PC-9 (cell line): ENCODE data around the gene MED27. TPM values are rescaled to one million over a fixed set of nuclear protein-coding genes. Genes with fewer than 3 reads are reported as not detected.

Experiments
- BruUV-seq: library from RNA; stranded (reverse); fragments of 400-500 nt; replicated peaks from 2 replicates; lab custom pipeline; 2021; lab: Mats Ljungman, UMichigan
- CTCF ChIA-PET: fragments of 300-600 bp; sonication (Branson Sonifier 250); formaldehyde crosslinking; loops from one replicate; lab custom pipeline; 2022; ENCODE audit warnings: antibody characterized with exemption; lab: Charles Lee
- POLR2A ChIA-PET: fragments of 300-600 bp; sonication (Branson Sonifier 250); formaldehyde crosslinking; loops from one replicate; lab custom pipeline; 2022; ENCODE audit warnings: antibody characterized with exemption; ENCODE audit not compliant: unreplicated experiment; lab: Charles Lee
- DNase-seq, 2 experiments: peaks; one replicate each; pipeline versions ENCODE4 v3.0.0 to v3.0.0-alpha.2; 2015 to 2022; ENCODE audit warnings: mixed read lengths in 1 of 2
- H2AFZ ChIP-seq: fragments of 200-600 bp; sonication (generic); 2 replicates; pipeline ENCODE4 v1.8.1; 2017; ENCODE audit warnings: antibody characterized with exemption
- H3F3A ChIP-seq: fragments of 200-600 bp; sonication (generic); 2 replicates; pipeline ENCODE4 v1.8.1; 2017; ENCODE audit warnings: antibody characterized with exemption, mild to moderate bottlenecking, low read depth; ENCODE audit not compliant: insufficient read depth
- H3K27ac ChIP-seq: fragments of 200-600 bp; sonication (generic); 2 replicates; pipeline ENCODE4 v1.6.1; 2016; ENCODE audit warnings: mixed run types
- H3K27me3 ChIP-seq: fragments of 200-600 bp; sonication (generic); 2 replicates; pipeline ENCODE4 v1.6.1; 2016; ENCODE audit warnings: low read depth, mixed run types; ENCODE audit not compliant: insufficient read depth
- H3K36me3 ChIP-seq: fragments of 200-600 bp; sonication (generic); 2 replicates; pipeline ENCODE4 v1.6.1; 2016; ENCODE audit warnings: low read depth, mixed run types
- H3K4me1 ChIP-seq: fragments of 200-600 bp; sonication (generic); replicated peaks from 2 replicates; pipeline ENCODE4 v1.6.1; 2016; ENCODE audit warnings: mixed run types; ENCODE audit not compliant: insufficient read depth
- H3K4me2 ChIP-seq: fragments of 200-600 bp; sonication (generic); 2 replicates; pipeline ENCODE4 v1.6.1; 2017; ENCODE audit warnings: mixed run types
- H3K4me3 ChIP-seq: fragments of 200-600 bp; sonication (generic); 2 replicates; pipeline ENCODE4 v1.6.1; 2016; ENCODE audit warnings: mixed run types
- H3K79me2 ChIP-seq: fragments of 200-600 bp; sonication (generic); 2 replicates; pipeline ENCODE4 v1.6.1; 2017; ENCODE audit warnings: low read depth, mixed run types
- H3K9me2 ChIP-seq: fragments of 200-600 bp; sonication (generic); 2 replicates; pipeline ENCODE4 v1.8.1; 2017; ENCODE audit warnings: mild to moderate bottlenecking; ENCODE audit not compliant: insufficient read depth
- H3K9me3 ChIP-seq: fragments of 200-600 bp; sonication (generic); 2 replicates; pipeline ENCODE4 v1.8.1; 2016; ENCODE audit warnings: low read depth; ENCODE audit not compliant: insufficient read depth
- H4K20me1 ChIP-seq: fragments of 200-600 bp; sonication (generic); 2 replicates; pipeline ENCODE4 v1.8.1; 2017; ENCODE audit not compliant: insufficient read depth
- CTCF ChIP-seq: fragments of 200-600 bp; sonication (generic); conservative IDR thresholded peaks from 2 replicates; pipeline ENCODE4 v1.6.1; 2017; ENCODE audit warnings: mixed run types, antibody characterized with exemption, mild to moderate bottlenecking, moderate library complexity
- EZH2 ChIP-seq: fragments of 200-600 bp; sonication (generic); IDR thresholded peaks from 2 replicates; pipeline ENCODE4 v1.8.0; 2017; ENCODE audit warnings: antibody characterized with exemption, low read depth
- intact Hi-C: fragments of 100-400 bp; cut with micrococcal nuclease; formaldehyde crosslinking; loops from one replicate; pipeline ENCODE4 v1.10.0; 2022; ENCODE audit not compliant: unreplicated experiment
- total RNA-seq: library from RNA; stranded (reverse); gene quantifications from 2 replicates; pipeline ENCODE4 v1.2.3, GENCODE V29; 2021

MED27 gene
- total RNA-seq, 1 experiment from 2014 or later, result 31.2 TPM

- DNase-seq, result no peak
- H3K4me1 ChIP-seq, result no peaks in the 10 kb centered on the region
- H2AFZ ChIP-seq, result no peak overlapping the region
- TF ChIP-seq CTCF (no peak), EZH2 (no peak)
- BruUV-seq, result no TSS peak
- no peaks in the 10 kb centered on the region for H3K27me3 ChIP-seq
- H3K4me3 ChIP-seq, result no peak overlapping the region
- POLR2A ChIA-PET, result no interaction called here
- no peaks in the 10 kb centered on the region for H3K9me2 ChIP-seq
- H3K27ac ChIP-seq, result no peak overlapping the region
- H3K36me3 ChIP-seq, result no peaks in the 10 kb centered on the region
- H4K20me1 ChIP-seq, result no peaks in the 10 kb centered on the region
- no peaks in the 10 kb centered on the region for H3K9me3 ChIP-seq
- H3K79me2 ChIP-seq, result no peaks in the 10 kb centered on the region
- no peaks in the 10 kb centered on the region for H3F3A ChIP-seq
- no peak overlapping the region for H3K4me2 ChIP-seq
- CTCF ChIA-PET, result no interaction called here
- intact Hi-C loops, result no loop called here
Observed at GRCh38 chr9:131880833-131881583, 198.7 kb downstream of the MED27 start.

GRCh38 chr9:131879911-131880290, 199.8 kb downstream of the MED27 start:
- Histone ChIP-seq H3K9me2 (no peaks in the 10 kb centered on the region), H3K27ac (no peak overlapping the region), H3K79me2 (no peaks in the 10 kb centered on the region), H3K4me3 (no peak overlapping the region), H3K4me2 (no peak overlapping the region), H3K36me3 (no peaks in the 10 kb centered on the region), H3K9me3 (no peaks in the 10 kb centered on the region), H3K27me3 (no peaks in the 10 kb centered on the region), H3K4me1 (no peaks in the 10 kb centered on the region), H3F3A (no peaks in the 10 kb centered on the region), H2AFZ (no peak overlapping the region), H4K20me1 (no peaks in the 10 kb centered on the region)
- DNase-seq, result no peak
- CTCF ChIA-PET, result no interaction called here
- POLR2A ChIA-PET, result no interaction called here
- intact Hi-C loops, result no loop called here
- TF ChIP-seq CTCF (no peak), EZH2 (no peak)
- BruUV-seq, result no TSS peak

GRCh38 chr9:131879181-131879910, 200.3 kb downstream of the MED27 start:
- Histone ChIP-seq H3K36me3 (no peaks in the 10 kb centered on the region), H3K4me1 (no peaks in the 10 kb centered on the region), H2AFZ (no peak overlapping the region), H3K79me2 (no peaks in the 10 kb centered on the region), H4K20me1 (no peaks in the 10 kb centered on the region), H3K27ac (no peak overlapping the region), H3K27me3 (no peaks in the 10 kb centered on the region), H3K4me3 (no peak overlapping the region), H3K4me2 (no peak overlapping the region), H3K9me2 (no peaks in the 10 kb centered on the region), H3F3A (no peaks in the 10 kb centered on the region), H3K9me3 (no peaks in the 10 kb centered on the region)
- TF ChIP-seq EZH2, result no peak
- TF ChIP-seq CTCF, result no peak
- BruUV-seq, result no TSS peak
- intact Hi-C loops, result no loop called here
- CTCF ChIA-PET, result no interaction called here
- DNase-seq, result no peak
- POLR2A ChIA-PET, result no interaction called here
